ENCODE results near the gene PTOV1. TPM values are rescaled to one million over a fixed set of nuclear protein-coding genes. Genes with fewer than 3 reads are reported as not detected.

PTOV1 gene
- total and polyA plus RNA-seq, 2 of the 4 experiments (the other 2 are of a cell fraction): 34.4 to 107 TPM

GRCh38 chr19:49807058-49807903 lies 43.7 kb upstream of the PTOV1 start:
- H2AFZ ChIP-seq (replicated peaks; ENCODE audit: low read length, poor library complexity): no peak overlapping the region
- ChIA-PET POLR2A (ENCODE audit: unreplicated experiment) (no interaction called here), CTCF (no interaction called here)
- H3K23ac ChIP-seq (ENCODE audit: low read depth, low read length): no peak overlapping the region
- DNase-seq: no peak
- H3K4me3 ChIP-seq (ENCODE audit: insufficient read depth, low read depth, low read length): no peak overlapping the region
- no peak overlapping the region for H3K27ac ChIP-seq (ENCODE audit: insufficient read depth, low read length)
- H4K5ac ChIP-seq (ENCODE audit: low read depth, low read length): no peak overlapping the region
- no peak overlapping the region for H2BK5ac ChIP-seq (ENCODE audit: low read depth, low read length, poor library complexity, severe bottlenecking)
- H3K9me3 ChIP-seq (ENCODE audit: control insufficient read depth, insufficient read depth, low read length): no peaks in the 10 kb centered on the region
- H4K91ac ChIP-seq (ENCODE audit: insufficient read depth, low read depth, low read length): no peak overlapping the region
- H2AK9ac ChIP-seq (replicated peaks; ENCODE audit: low read depth, low read length, poor library complexity): no peak overlapping the region
- H4K8ac ChIP-seq (ENCODE audit: low read depth in 2 of 2, low read length in 2 of 2): no peak overlapping the region
- intact Hi-C loops (cut with micrococcal nuclease) (no loop called here), dilution Hi-C loops (cut with HindIII; ENCODE audit: low sequenced_read_pairs, unreplicated experiment) (no loop called here), in situ Hi-C loops (cut with MboI; ENCODE audit: low sequenced_read_pairs) (no loop called here)
- no peak overlapping the region for H2BK120ac ChIP-seq (ENCODE audit: low read depth, low read length)
- H3K4me2 ChIP-seq (ENCODE audit: low read depth, low read length): no peak overlapping the region
- no peak overlapping the region for H2BK15ac ChIP-seq (ENCODE audit: low read depth, low read length)
- TF ChIP-seq RAD21 (IDR thresholded peaks at IDR 0.05; ENCODE audit: low read length) (no peak), RFX5 (IDR thresholded peaks at IDR 0.05; ENCODE audit: low read depth, low read length) (no peak), BHLHE40 (IDR thresholded peaks at IDR 0.05; ENCODE audit: low read depth, low read length) (no peak), SMC3 (IDR thresholded peaks at IDR 0.05; ENCODE audit: low read depth, low read length) (no peak), POLR2A (IDR thresholded peaks at IDR 0.05; ENCODE audit: low read depth, low read length) (no peak), MXI1 (IDR thresholded peaks at IDR 0.05; ENCODE audit: borderline replicate concordance, low read depth, low read length) (no peak), MAFK (IDR thresholded peaks at IDR 0.05; ENCODE audit: low read depth, low read length) (no peak), RCOR1 (IDR thresholded peaks at IDR 0.05; ENCODE audit: insufficient replicate concordance, low read length) (no peak), CHD1 (IDR thresholded peaks at IDR 0.05; ENCODE audit: low read depth, low read length) (no peak), NFE2L2 (IDR thresholded peaks at IDR 0.05; ENCODE audit: low read depth, low read length) (no peak), ELK1 (IDR thresholded peaks at IDR 0.05; ENCODE audit: borderline replicate concordance, low read depth, low read length) (no peak), MAZ (IDR thresholded peaks at IDR 0.05; ENCODE audit: borderline replicate concordance, low read depth, low read length) (no peak), CEBPB (IDR thresholded peaks at IDR 0.05; ENCODE audit: low read depth, low read length) (no peak), CTCF (conservative IDR thresholded peaks at IDR 0.05; ENCODE audit: low read depth, low read length) (no peak)
- TF ChIP-seq, protein P1, sequence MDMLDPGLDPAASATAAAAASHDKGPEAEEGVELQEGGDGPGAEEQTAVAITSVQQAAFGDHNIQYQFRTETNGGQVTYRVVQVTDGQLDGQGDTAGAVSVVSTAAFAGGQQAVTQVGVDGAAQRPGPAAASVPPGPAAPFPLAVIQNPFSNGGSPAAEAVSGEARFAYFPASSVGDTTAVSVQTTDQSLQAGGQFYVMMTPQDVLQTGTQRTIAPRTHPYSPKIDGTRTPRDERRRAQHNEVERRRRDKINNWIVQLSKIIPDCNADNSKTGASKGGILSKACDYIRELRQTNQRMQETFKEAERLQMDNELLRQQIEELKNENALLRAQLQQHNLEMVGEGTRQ (IDR thresholded peaks at IDR 0.05; ENCODE audit: low read depth, low read length): no peak
- no peak overlapping the region for H3K4ac ChIP-seq (ENCODE audit: low read depth, low read length)
- BruUV-seq (replicated peaks): no TSS peak
- no peak overlapping the region for H3K18ac ChIP-seq (ENCODE audit: low read depth, low read length)
- H3K14ac ChIP-seq (replicated peaks; ENCODE audit: low read depth, low read length): no peak overlapping the region
- H3K27me3 ChIP-seq (ENCODE audit: control insufficient read depth, insufficient read depth, low read length): no peaks in the 10 kb centered on the region
- H4K20me1 ChIP-seq (ENCODE audit: insufficient read depth, low read length): no peaks in the 10 kb centered on the region; the same call in 1 of the 2 replicates
- peaks cover 1 to 26% of the 10 kb centered on the region in 2 experiments; a peak in 2 of 4 replicates for H3K79me1 ChIP-seq (ENCODE audit: low read depth in 1 of 2, low read length in 2 of 2)
- no peak overlapping the region for H3K56ac ChIP-seq (ENCODE audit: extremely low read depth, insufficient read depth, low read length)
- no peak for ATAC-seq (ENCODE audit: low read depth)
- peaks cover 9% of the 10 kb centered on the region for H3K9me1 ChIP-seq (ENCODE audit: insufficient read depth, low read length)
- H3K9ac ChIP-seq (ENCODE audit: low read depth, low read length): no peak overlapping the region
- peaks cover 31% of the 10 kb centered on the region for H3K36me3 ChIP-seq (ENCODE audit: control insufficient read depth, insufficient read depth, low read length)
- no peak overlapping the region; the same call in 1 of the 2 replicates for H2AK5ac ChIP-seq (ENCODE audit: low read depth, low read length)
- H2BK20ac ChIP-seq (ENCODE audit: low read depth, low read length): no peak overlapping the region
- H3K4me1 ChIP-seq (ENCODE audit: control insufficient read depth, insufficient read depth, low read length): peaks cover 5% of the 10 kb centered on the region
- WGBS, 2 experiments (ENCODE audit: extremely low coverage in 2 of 2, insufficient read length in 1 of 2): 86% methylated on average over 10 of the region's 18 CpGs; no CpG with 5 or more reads in 1 of the 2 experiments
